H1 (cell line): Measurements from ENCODE around the gene DTNB. TPM values are rescaled to one million over a fixed set of nuclear protein-coding genes. Genes with fewer than 3 reads are reported as not detected.

ENCODE experiments used
- CEBPB ChIP-seq: IDR thresholded peaks from 2 replicates; pipeline ENCODE4 v1.6.1; 2012; ENCODE audit warnings: low read depth, low read length
- GTF2F1 ChIP-seq: IDR thresholded peaks from 2 replicates; pipeline ENCODE4 v1.6.1; 2012; ENCODE audit warnings: low read depth, low read length, improper control_type of control experiment, borderline replicate concordance
- JUN ChIP-seq: IDR thresholded peaks from 2 replicates; pipeline ENCODE4 v1.6.1; 2011; ENCODE audit warnings: low read depth, mild to moderate bottlenecking, improper control_type of control experiment, low read length
- NANOG ChIP-seq: IDR thresholded peaks from 2 replicates; pipeline ENCODE4 v1.6.1; 2011; ENCODE audit warnings: low read length, low read depth, mild to moderate bottlenecking, inconsistent platforms; ENCODE audit not compliant: insufficient read depth, poor library complexity, severe bottlenecking
- POLR2AphosphoS5 ChIP-seq: IDR thresholded peaks from 2 replicates; pipeline ENCODE4 v1.6.1; 2011; ENCODE audit warnings: low read depth, low read length
- RFX5 ChIP-seq: IDR thresholded peaks from 2 replicates; pipeline ENCODE4 v1.6.1; 2011; ENCODE audit warnings: low read depth, low read length, improper control_type of control experiment, borderline replicate concordance
- SIX5 ChIP-seq: IDR thresholded peaks from 2 replicates; pipeline ENCODE4 v1.6.1; 2011; ENCODE audit warnings: mild to moderate bottlenecking, low read depth, low read length
- SP4 ChIP-seq: IDR thresholded peaks from 2 replicates; pipeline ENCODE4 v1.6.1; 2012; ENCODE audit warnings: low read length, inconsistent platforms
- SUZ12 ChIP-seq: fragments of 200-600 bp; sonication (generic); IDR thresholded peaks from 2 replicates; pipeline ENCODE4 v1.6.1; 2012; ENCODE audit warnings: mild to moderate bottlenecking, inconsistent platforms, low read length, moderate library complexity, mixed read lengths
- TAF7 ChIP-seq: optimal IDR thresholded peaks from 2 replicates; pipeline ENCODE3; 2011; ENCODE audit warnings: low read depth, mild to moderate bottlenecking, inconsistent platforms, low read length, moderate library complexity, borderline replicate concordance
- polyA plus RNA-seq, 7 experiments: library from polyadenylated mRNA; depleted of rRNA in 3 of 7; stranded (reverse) in 5 of 7; unstranded in 2 of 7; fragments of >200 nt in 5 of 7; fragments of 200-250 nt in 2 of 7; gene quantifications; 1 replicate in 5 of 7; 2 replicates in 1 of 7; 4 replicates in 1 of 7; pipeline versions ENCODE4 v1.2.1 to v1.2.3, GENCODE V29; 2011 to 2013; ENCODE audit warnings: missing spikeins in 2 of 7, mixed read lengths in 2 of 7
- total RNA-seq: library from RNA; stranded (reverse); fragmentation: NEBNext Ultra II Directional; extraction: Animal tissue kit (Norgen Biotek cat#: 25700); gene quantifications from 2 replicates; pipeline ENCODE4 v1.2.1, GENCODE V29; 2021
- TF ChIP-seq, protein P1 (sequence below): IDR thresholded peaks from 2 replicates; pipeline ENCODE4 v1.6.1; 2011; ENCODE audit warnings: low read depth, mild to moderate bottlenecking, low read length; ENCODE audit not compliant: insufficient read depth

DTNB gene
- total and polyA plus RNA-seq, 2 of the 8 experiments (the other 6 are each of a cell fraction or from before 2014, with no cell fraction given): 39.6 to 49.5 TPM

DNA sequence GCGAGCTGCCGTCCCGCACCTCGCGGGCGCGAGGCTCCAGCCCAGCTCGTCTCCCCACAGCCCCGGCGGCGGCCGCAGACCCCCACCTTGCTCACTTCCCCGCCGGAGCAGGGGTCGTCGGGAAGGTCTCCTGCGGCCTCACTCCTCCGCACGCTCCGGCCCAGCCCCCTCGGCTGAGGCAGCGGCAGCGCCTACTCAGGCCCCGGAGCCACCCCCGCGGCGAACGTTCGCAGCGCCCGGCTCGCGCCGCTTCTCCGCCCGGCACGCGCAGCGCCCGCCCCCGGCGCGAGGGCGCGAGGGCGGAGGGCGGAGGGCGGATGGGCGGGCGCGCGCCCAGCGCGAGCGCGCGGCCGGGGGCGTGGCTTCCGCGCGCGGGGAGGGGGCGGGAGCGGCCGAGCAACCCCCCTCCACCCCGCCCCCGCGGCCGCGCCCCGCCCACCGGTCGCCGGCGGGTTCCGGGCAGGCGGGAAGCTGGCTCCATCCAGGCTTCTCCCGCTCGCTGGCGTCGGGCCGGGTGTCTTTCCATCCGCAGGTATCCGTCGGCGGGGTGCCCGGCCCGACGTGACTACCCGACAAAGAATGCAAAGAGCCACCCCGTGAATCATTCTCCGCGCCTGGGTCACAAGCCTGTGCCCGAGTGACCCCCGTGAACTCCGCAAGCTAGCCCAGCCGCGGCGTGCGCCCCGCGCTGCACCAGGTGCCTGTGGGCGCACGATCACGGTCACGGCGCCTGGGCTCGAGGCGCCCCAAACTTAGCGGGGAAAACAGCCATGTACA lies at the start of gene DTNB (continued):
- TF ChIP-seq, protein P1, sequence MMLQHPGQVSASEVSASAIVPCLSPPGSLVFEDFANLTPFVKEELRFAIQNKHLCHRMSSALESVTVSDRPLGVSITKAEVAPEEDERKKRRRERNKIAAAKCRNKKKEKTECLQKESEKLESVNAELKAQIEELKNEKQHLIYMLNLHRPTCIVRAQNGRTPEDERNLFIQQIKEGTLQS: no peak
- TF ChIP-seq TAF7 (peak; percentile 10), GTF2F1 (no peak), CEBPB (no peak), POLR2AphosphoS5 (peak; percentile 61), SUZ12 (no peak), JUN (no peak), NANOG (no peak), SIX5 (no peak), SP4 (no peak), RFX5 (no peak)
